Breast epithelium (tissue), 4 donors: ENCODE measurements around the gene ATP10B. TPM values are rescaled to one million over a fixed set of nuclear protein-coding genes. Genes with fewer than 3 reads are reported as not detected.

Experiments used
- DNase-seq, 2 donors: peaks; one replicate each; pipeline ENCODE4 v3.0.0-alpha.2; 2019; ENCODE audit warnings: low spot score in 2 of 2
- H3K27ac ChIP-seq, 2 donors: fragments of 200-600 bp; sonication (generic) in 1 of 2; one replicate each; pipeline ENCODE4 v1.5.1; 2016 to 2019; ENCODE audit warnings: mild to moderate bottlenecking in 1 of 2
- H3K27me3 ChIP-seq, 2 donors: fragments of 200-600 bp; sonication (generic) in 1 of 2; one replicate each; pipeline versions ENCODE4 v1.5.1 to v1.6.0; 2017 to 2019; ENCODE audit warnings: control low read depth in 1 of 2, mild to moderate bottlenecking in 1 of 2
- H3K36me3 ChIP-seq: fragments of 200-600 bp; one replicate; pipeline ENCODE4 v1.5.1; 2019
- H3K4me1 ChIP-seq, 2 donors: fragments of 200-600 bp; sonication (generic); one replicate each; pipeline ENCODE4 v1.5.1; 2016 to 2019; ENCODE audit warnings: control low read depth in 1 of 2
- H3K4me3 ChIP-seq, 3 donors: fragments of 200-600 bp; sonication (generic); 1 replicate in 2 of 3; 2 replicates in 1 of 3; pipeline ENCODE4 v1.5.1; 2016 to 2019; ENCODE audit warnings: mild to moderate bottlenecking in 3 of 3, moderate library complexity in 2 of 3
- H3K9me3 ChIP-seq, 2 donors: fragments of 200-600 bp; sonication (generic) in 1 of 2; one replicate each; pipeline ENCODE4 v1.5.1; 2016 to 2019; ENCODE audit warnings: control low read depth in 1 of 2
- POLR2A ChIP-seq: fragments of 450-650 bp; IDR thresholded peaks from one replicate; pipeline ENCODE4 v1.6.1; 2016; ENCODE audit warnings: antibody characterized with exemption, mild to moderate bottlenecking, moderate library complexity
- POLR2AphosphoS5 ChIP-seq, 3 donors: sonication (generic); formaldehyde crosslinking; IDR thresholded peaks; one replicate each; pipeline ENCODE4 v1.6.1; 2017; ENCODE audit warnings: antibody characterized with exemption in 3 of 3
- intact Hi-C: fragments of 100-400 bp; cut with DNase I; formaldehyde crosslinking; loops from one replicate; pipeline ENCODE4 v1.15.1; 2023; ENCODE audit warnings: low total_unique reads
- total RNA-seq, 3 donors: library from RNA; depleted of rRNA; stranded (reverse); fragments of >200 nt; gene quantifications; one replicate each; pipeline ENCODE4 v1.1.0, GENCODE V29; 2016
- TF ChIP-seq, protein P1 (sequence below), 3 donors: fragments of 450-650 bp; IDR thresholded peaks; one replicate each; pipeline ENCODE4 v1.5.1; 2016 to 2017; ENCODE audit warnings: antibody characterized with exemption in 3 of 3, mild to moderate bottlenecking in 3 of 3, moderate library complexity in 3 of 3

The ATP10B gene
- total RNA-seq, 3 donors from 2014 or later, result under 0.01 to 2.9 TPM; not detected in 1

GRCh38 chr5:160701403-160701802 is 150.6 kb downstream of the ATP10B start:
- Histone ChIP-seq H3K27ac (no peak overlapping the region), H3K9me3 (peaks cover 0 to 6% of the 10 kb centered on the region in 2 donors), H3K4me3 (no peak overlapping the region), H3K36me3 (no peaks in the 10 kb centered on the region), H3K27me3 (no peaks in the 10 kb centered on the region), H3K4me1 (no peaks in the 10 kb centered on the region)
- intact Hi-C loops, result no loop called here
- DNase-seq, result no peak
- no peak for TF ChIP-seq POLR2A

DNA sequence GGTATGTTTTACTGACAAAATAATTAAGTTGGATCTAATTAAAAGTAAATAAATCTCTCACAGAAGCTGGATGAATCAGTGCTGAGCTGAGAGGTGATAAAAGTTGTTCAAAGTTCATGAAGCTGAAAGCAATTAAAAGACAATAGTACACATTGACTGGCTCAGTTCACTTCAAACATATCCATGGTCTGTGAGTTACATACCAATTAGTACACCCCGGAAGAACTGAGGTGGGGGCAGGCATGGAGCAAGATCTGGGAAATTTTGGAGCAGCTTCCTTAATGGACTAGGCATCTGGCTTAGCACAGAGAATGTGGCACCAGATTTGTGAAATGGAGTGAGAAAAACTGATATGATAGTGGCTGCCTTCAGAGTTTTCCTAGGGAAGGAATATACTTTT is 152.7 kb downstream of the ATP10B start:
- Histone ChIP-seq H3K27ac (no peak overlapping the region), H3K36me3 (no peaks in the 10 kb centered on the region), H3K4me1 (no peaks in the 10 kb centered on the region), H3K9me3 (peaks cover 0 to 3% of the 10 kb centered on the region in 2 donors), H3K4me3 (no peak overlapping the region), H3K27me3 (no peaks in the 10 kb centered on the region)
- no peak for DNase-seq
- TF ChIP-seq, protein P1, sequence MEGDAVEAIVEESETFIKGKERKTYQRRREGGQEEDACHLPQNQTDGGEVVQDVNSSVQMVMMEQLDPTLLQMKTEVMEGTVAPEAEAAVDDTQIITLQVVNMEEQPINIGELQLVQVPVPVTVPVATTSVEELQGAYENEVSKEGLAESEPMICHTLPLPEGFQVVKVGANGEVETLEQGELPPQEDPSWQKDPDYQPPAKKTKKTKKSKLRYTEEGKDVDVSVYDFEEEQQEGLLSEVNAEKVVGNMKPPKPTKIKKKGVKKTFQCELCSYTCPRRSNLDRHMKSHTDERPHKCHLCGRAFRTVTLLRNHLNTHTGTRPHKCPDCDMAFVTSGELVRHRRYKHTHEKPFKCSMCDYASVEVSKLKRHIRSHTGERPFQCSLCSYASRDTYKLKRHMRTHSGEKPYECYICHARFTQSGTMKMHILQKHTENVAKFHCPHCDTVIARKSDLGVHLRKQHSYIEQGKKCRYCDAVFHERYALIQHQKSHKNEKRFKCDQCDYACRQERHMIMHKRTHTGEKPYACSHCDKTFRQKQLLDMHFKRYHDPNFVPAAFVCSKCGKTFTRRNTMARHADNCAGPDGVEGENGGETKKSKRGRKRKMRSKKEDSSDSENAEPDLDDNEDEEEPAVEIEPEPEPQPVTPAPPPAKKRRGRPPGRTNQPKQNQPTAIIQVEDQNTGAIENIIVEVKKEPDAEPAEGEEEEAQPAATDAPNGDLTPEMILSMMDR (IDR thresholded peaks at IDR 0.05), result no peak
- TF ChIP-seq POLR2A, result no peak
- TF ChIP-seq POLR2AphosphoS5 (IDR thresholded peaks at IDR 0.05), result no peak
- intact Hi-C loops, result no loop called here

- TF ChIP-seq, protein P1 (IDR thresholded peaks at IDR 0.05), result no peak
- TF ChIP-seq POLR2A (no peak), POLR2AphosphoS5 (IDR thresholded peaks at IDR 0.05) (no peak)
- intact Hi-C loops, result no loop called here
- H3K27me3 ChIP-seq, result no peaks in the 10 kb centered on the region
These were observed 154.7 kb downstream of the ATP10B start for GRCh38 chr5:160697281-160697680.

GRCh38 chr5:160694896-160695295 is 157.1 kb downstream of the ATP10B start:
- peak overlapping the region in 1 of 2 donors; percentile 10 for H3K27ac ChIP-seq
- H3K27me3 ChIP-seq, result no peaks in the 10 kb centered on the region
- no peaks in the 10 kb centered on the region for H3K4me1 ChIP-seq
- TF ChIP-seq POLR2A, result no peak
- no peak for TF ChIP-seq POLR2AphosphoS5 (IDR thresholded peaks at IDR 0.05)
- TF ChIP-seq, protein P1 (IDR thresholded peaks at IDR 0.05), result no peak
- no peaks in the 10 kb centered on the region for H3K9me3 ChIP-seq
- intact Hi-C loops, result no loop called here
- no peaks in the 10 kb centered on the region for H3K36me3 ChIP-seq
- no peak for DNase-seq
- H3K4me3 ChIP-seq, result no peak overlapping the region

More at GRCh38 chr5:160697281-160697680, 154.7 kb downstream of the ATP10B start:
- no peak overlapping the region for H3K4me3 ChIP-seq
- H3K4me1 ChIP-seq, result no peaks in the 10 kb centered on the region
- no peak for DNase-seq
- H3K27ac ChIP-seq, result no peak overlapping the region
- H3K36me3 ChIP-seq, result no peaks in the 10 kb centered on the region
- H3K9me3 ChIP-seq, result no peaks in the 10 kb centered on the region

- no peak overlapping the region for H3K27ac ChIP-seq
These were observed 158.1 kb downstream of the ATP10B start for GRCh38 chr5:160693831-160694465.

More at GRCh38 chr5:160693831-160694465, 158.1 kb downstream of the ATP10B start:
- no peak for DNase-seq
- H3K9me3 ChIP-seq, result no peaks in the 10 kb centered on the region
- TF ChIP-seq POLR2AphosphoS5 (IDR thresholded peaks at IDR 0.05) (no peak), POLR2A (no peak)
- TF ChIP-seq, protein P1 (IDR thresholded peaks at IDR 0.05), result no peak
- intact Hi-C loops, result no loop called here
- no peaks in the 10 kb centered on the region for H3K27me3 ChIP-seq
- H3K36me3 ChIP-seq, result no peaks in the 10 kb centered on the region
- H3K4me1 ChIP-seq, result no peaks in the 10 kb centered on the region
- no peak overlapping the region for H3K4me3 ChIP-seq
